HepG2 (cell line): ENCODE measurements around the gene SWI5.

ENCODE experiments used
- HMG20B ChIP-seq: conservative IDR thresholded peaks from 2 replicates; pipeline ENCODE4 v1.6.1; 2016; ENCODE audit warnings: missing genetic modification reagents, missing compliant biosample characterization
- NCOA5 ChIP-seq: sonication (generic); formaldehyde crosslinking; IDR thresholded peaks from 2 replicates; pipeline ENCODE4 v1.4.0; 2020; ENCODE audit warnings: missing genetic modification reagents

DNA sequence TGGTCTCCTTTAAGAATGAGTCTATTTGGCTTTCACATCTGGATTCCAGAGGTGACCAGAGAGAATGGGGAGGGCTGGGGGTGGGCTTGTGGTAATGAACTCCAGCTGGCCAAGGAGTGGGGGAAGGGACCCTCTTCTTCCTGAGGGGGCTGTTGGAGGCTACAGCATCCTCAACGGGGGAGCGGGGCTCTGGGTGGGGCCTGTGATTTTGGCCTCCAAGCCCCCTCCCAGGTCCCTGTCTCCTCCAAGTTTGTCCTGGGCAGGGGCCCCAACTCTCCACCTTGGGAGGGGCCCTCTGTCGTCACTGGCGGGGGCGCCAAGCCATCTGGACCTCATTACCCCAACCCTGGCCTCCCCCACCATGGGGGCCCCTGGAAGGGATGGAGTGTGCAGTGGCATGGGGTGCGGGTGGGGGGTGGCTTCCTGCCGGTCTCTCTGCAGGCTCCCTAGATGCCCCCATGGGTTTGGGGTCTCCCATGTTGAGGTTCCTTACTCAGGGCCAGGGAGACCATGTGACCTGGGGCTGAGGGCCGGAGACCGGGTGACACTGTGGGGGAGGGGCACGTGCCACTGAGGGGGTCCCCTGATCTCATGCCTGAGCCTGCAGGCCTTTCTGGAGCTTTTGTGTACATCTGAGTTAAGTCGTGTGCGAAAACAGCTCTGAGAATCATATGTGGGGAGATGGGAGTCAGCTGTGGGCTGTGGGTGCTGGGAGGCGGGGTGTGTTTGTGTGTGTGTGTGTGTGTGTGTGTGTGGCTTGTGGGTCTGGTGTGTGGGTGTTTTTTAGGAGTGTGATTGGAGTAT lies 32.7 kb upstream of the SWI5 start:
- TF ChIP-seq NCOA5 (CRISPR knock-in tag): no peak
- TF ChIP-seq HMG20B: no peak
